SH-SY5Y (cell line): ENCODE data around the gene MCFD2.

Experiments
- GATA2 ChIP-seq: IDR thresholded peaks from 2 replicates; pipeline ENCODE4 v1.6.1; 2011; ENCODE audit warnings: mild to moderate bottlenecking, low read depth, low read length
- GATA3 ChIP-seq: IDR thresholded peaks from 2 replicates; pipeline ENCODE4 v1.6.1; 2011; ENCODE audit warnings: low read depth, mild to moderate bottlenecking, low read length, moderate library complexity

DNA sequence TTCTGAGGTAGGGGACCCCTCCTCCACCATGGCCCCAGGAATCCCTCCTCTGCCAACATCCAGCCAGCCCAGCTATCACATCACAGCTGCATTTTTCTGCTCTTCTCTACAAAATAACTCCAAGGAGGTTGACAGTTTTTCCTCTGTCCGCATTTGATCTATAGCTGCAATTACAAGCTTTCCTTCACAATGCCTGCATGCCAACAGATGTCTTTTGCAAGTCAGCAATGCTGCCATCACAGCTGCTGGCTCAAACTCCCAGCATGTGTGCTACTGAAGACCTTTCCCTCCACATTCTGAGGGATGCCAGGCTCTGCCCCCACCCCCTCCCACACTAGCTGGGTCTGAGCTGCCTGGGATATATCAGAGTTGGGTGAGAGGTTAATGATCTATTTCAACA is 51.7 kb downstream of the MCFD2 start:
- TF ChIP-seq GATA2 (no peak), GATA3 (no peak)
